HG03558 (cell line): ENCODE data around the gene MRGPRE.
"Not testable (repeated sequence)": the region's sequence is repeated elsewhere in the genome, so short reads cannot be mapped to it uniquely, and the experiment has no call there.

Source experiments
- ATAC-seq: cut with Tn5 transposase; IDR thresholded peaks from one replicate; pipeline ENCODE4 v1.9.1; 2021; ENCODE audit warnings: moderate number of reproducible peaks; ENCODE audit not compliant: unreplicated experiment; ENCODE audit errors: extremely low read depth

MRGPRE gene

GRCh38 chr11:3231851-3232744 is at the start of gene MRGPRE:
TSS of gene MRGPRE (minus strand) at chr11:3232417. CDS start at chr11:3228799, 3,618 bp downstream.
- no peak for ATAC-seq

GRCh38 chr11:3281146-3281545 is 48.9 kb upstream of the MRGPRE start:
- ATAC-seq: not testable (repeated sequence)

GRCh38 chr11:3280662-3281061 is 48.4 kb upstream of the MRGPRE start:
- not testable (repeated sequence) for ATAC-seq

GRCh38 chr11:3278922-3279321 is 46.7 kb upstream of the MRGPRE start:
- not testable (repeated sequence) for ATAC-seq

GRCh38 chr11:3273629-3274028 is 41.4 kb upstream of the MRGPRE start:
- not testable (repeated sequence) for ATAC-seq

GRCh38 chr11:3262548-3262947 is 30.3 kb upstream of the MRGPRE start:
- ATAC-seq: not testable (repeated sequence)

- ATAC-seq: not testable (repeated sequence)
These were observed 29.6 kb upstream of the MRGPRE start for GRCh38 chr11:3261831-3262230.

- not testable (repeated sequence) for ATAC-seq
These were observed 25.3 kb upstream of the MRGPRE start for GRCh38 chr11:3257509-3257908.

- ATAC-seq: not testable (repeated sequence)
These were observed 23.0 kb upstream of the MRGPRE start for GRCh38 chr11:3255241-3255640.

- not testable (repeated sequence) for ATAC-seq
These were observed 22.6 kb upstream of the MRGPRE start for GRCh38 chr11:3254773-3255172.

- no peak for ATAC-seq
These were observed 12.9 kb upstream of the MRGPRE start for GRCh38 chr11:3245071-3245470.

- ATAC-seq: no peak
These were observed 11.7 kb upstream of the MRGPRE start for GRCh38 chr11:3243880-3244279.

GRCh38 chr11:3237119-3237518 is 4.9 kb upstream of the MRGPRE start:
- no peak for ATAC-seq

- no peak for ATAC-seq
These were observed 2.6 kb upstream of the MRGPRE start for GRCh38 chr11:3234846-3235245.

- ATAC-seq: no peak
These were observed 739 bp upstream of the MRGPRE start for GRCh38 chr11:3232956-3233355.

GRCh38 chr11:3231550-3231850 is 717 bp downstream of the MRGPRE start:
- ATAC-seq: no peak

- no peak for ATAC-seq
These were observed 1.3 kb downstream of the MRGPRE start for GRCh38 chr11:3230636-3231549.

GRCh38 chr11:3229673-3230630 is 2.3 kb downstream of the MRGPRE start:
- ATAC-seq: no peak

GRCh38 chr11:3228445-3228829 is 3.8 kb downstream of the MRGPRE start:
- no peak for ATAC-seq
